Liver (tissue), 3 donors: ENCODE measurements around the gene XRCC1.

ENCODE experiments used
- CTCF ChIP-seq: fragments of 150-350 bp; IDR thresholded peaks from 2 replicates; pipeline ENCODE4 v1.5.1; 2017; ENCODE audit warnings: improper control_type of control experiment, low read depth, low read length; ENCODE audit not compliant: missing input control
- EGR1 ChIP-seq, 2 donors: IDR thresholded peaks; 2 replicates each; pipeline ENCODE4 v1.6.1; 2016 to 2018; ENCODE audit warnings: antibody characterized with exemption in 2 of 2, low read depth in 2 of 2
- FOXA1 ChIP-seq: IDR thresholded peaks from 2 replicates; pipeline ENCODE4 v1.6.1; 2016; ENCODE audit warnings: antibody characterized with exemption
- GABPA ChIP-seq, 2 donors: IDR thresholded peaks in 1 of 2; conservative IDR thresholded peaks in 1 of 2; 2 replicates each; pipeline ENCODE4 v1.6.1; 2016; ENCODE audit warnings: antibody characterized with exemption in 2 of 2, mild to moderate bottlenecking in 1 of 2, moderate library complexity in 1 of 2
- HNF4G ChIP-seq: IDR thresholded peaks from 2 replicates; pipeline ENCODE4 v1.6.1; 2016; ENCODE audit warnings: antibody characterized with exemption
- JUND ChIP-seq, 2 donors: IDR thresholded peaks; 2 replicates each; pipeline ENCODE4 v1.6.1; 2016; ENCODE audit warnings: antibody characterized with exemption in 2 of 2
- MAX ChIP-seq: IDR thresholded peaks from 2 replicates; pipeline ENCODE4 v1.6.1; 2016; ENCODE audit warnings: antibody characterized with exemption
- RAD21 ChIP-seq, 2 donors: IDR thresholded peaks; 2 replicates each; pipeline ENCODE4 v1.6.1; 2016; ENCODE audit warnings: antibody characterized with exemption in 2 of 2, mild to moderate bottlenecking in 2 of 2
- REST ChIP-seq: IDR thresholded peaks from 2 replicates; pipeline ENCODE4 v1.6.1; 2016; ENCODE audit warnings: antibody characterized with exemption, mild to moderate bottlenecking
- SP1 ChIP-seq: IDR thresholded peaks from 2 replicates; pipeline ENCODE4 v1.6.1; 2018; ENCODE audit warnings: antibody characterized with exemption, mild to moderate bottlenecking
- TAF1 ChIP-seq: conservative IDR thresholded peaks from 2 replicates; pipeline ENCODE4 v1.6.1; 2016; ENCODE audit warnings: antibody characterized with exemption, mild to moderate bottlenecking
- YY1 ChIP-seq: IDR thresholded peaks from 2 replicates; pipeline ENCODE4 v1.6.1; 2016; ENCODE audit warnings: antibody characterized with exemption, mild to moderate bottlenecking
- ZBTB33 ChIP-seq: IDR thresholded peaks from 2 replicates; pipeline ENCODE4 v1.6.1; 2016; ENCODE audit warnings: antibody characterized with exemption
- TF ChIP-seq, protein P1 (sequence below): IDR thresholded peaks from 2 replicates; pipeline ENCODE4 v1.6.1; 2016; ENCODE audit warnings: antibody characterized with exemption
- donor health status: healthy.
- donor health status: healthy.

DNA sequence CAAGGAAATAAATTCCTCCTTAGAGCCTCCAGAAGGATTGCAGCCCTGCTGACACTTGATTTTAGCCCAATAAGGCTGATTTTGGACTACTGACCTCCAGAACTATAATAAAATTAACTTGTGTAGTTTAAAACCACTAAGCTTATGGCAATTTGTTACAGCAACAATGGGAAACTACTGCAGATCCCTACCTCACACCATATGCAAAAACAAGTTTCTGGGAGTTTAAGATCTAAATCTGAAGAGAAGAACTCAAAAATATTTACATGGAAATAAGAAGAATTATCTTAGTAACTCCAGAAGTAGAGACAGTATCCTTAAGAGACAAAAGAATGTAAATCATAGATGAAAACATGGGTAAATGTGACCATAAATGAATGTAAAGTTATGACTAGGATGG lies 36.4 kb downstream of the XRCC1 start:
- TF ChIP-seq CTCF = no peak
- no peak for TF ChIP-seq SP1
- no peak for TF ChIP-seq RAD21 (IDR thresholded peaks at IDR 0.05)
- TF ChIP-seq MAX = no peak
- TF ChIP-seq FOXA1 = no peak
- no peak for TF ChIP-seq ZBTB33
- no peak for TF ChIP-seq HNF4G
- no peak for TF ChIP-seq EGR1 (IDR thresholded peaks at IDR 0.05; ENCODE audit: low read depth in 2 of 2)
- no peak for TF ChIP-seq JUND (IDR thresholded peaks at IDR 0.05)
- no peak for TF ChIP-seq YY1
- TF ChIP-seq REST = no peak
- TF ChIP-seq, protein P1, sequence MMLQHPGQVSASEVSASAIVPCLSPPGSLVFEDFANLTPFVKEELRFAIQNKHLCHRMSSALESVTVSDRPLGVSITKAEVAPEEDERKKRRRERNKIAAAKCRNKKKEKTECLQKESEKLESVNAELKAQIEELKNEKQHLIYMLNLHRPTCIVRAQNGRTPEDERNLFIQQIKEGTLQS = no peak
- TF ChIP-seq GABPA (IDR thresholded peaks at IDR 0.05 in 1 of 2, conservative IDR thresholded peaks at IDR 0.05 in 1 of 2) = no peak
- TF ChIP-seq TAF1 = no peak
